NT2/D1 (cell line): ENCODE measurements around the gene NEGR1.

ENCODE experiments used
- SUZ12 ChIP-seq: IDR thresholded peaks from 2 replicates; pipeline ENCODE4 v1.6.1; 2011; ENCODE audit not compliant: insufficient read length, insufficient read depth; ENCODE audit errors: extremely low read depth
- ZNF274 ChIP-seq: IDR thresholded peaks from 2 replicates; pipeline ENCODE4 v1.6.1; 2011; ENCODE audit warnings: mild to moderate bottlenecking, low read depth, low read length

DNA sequence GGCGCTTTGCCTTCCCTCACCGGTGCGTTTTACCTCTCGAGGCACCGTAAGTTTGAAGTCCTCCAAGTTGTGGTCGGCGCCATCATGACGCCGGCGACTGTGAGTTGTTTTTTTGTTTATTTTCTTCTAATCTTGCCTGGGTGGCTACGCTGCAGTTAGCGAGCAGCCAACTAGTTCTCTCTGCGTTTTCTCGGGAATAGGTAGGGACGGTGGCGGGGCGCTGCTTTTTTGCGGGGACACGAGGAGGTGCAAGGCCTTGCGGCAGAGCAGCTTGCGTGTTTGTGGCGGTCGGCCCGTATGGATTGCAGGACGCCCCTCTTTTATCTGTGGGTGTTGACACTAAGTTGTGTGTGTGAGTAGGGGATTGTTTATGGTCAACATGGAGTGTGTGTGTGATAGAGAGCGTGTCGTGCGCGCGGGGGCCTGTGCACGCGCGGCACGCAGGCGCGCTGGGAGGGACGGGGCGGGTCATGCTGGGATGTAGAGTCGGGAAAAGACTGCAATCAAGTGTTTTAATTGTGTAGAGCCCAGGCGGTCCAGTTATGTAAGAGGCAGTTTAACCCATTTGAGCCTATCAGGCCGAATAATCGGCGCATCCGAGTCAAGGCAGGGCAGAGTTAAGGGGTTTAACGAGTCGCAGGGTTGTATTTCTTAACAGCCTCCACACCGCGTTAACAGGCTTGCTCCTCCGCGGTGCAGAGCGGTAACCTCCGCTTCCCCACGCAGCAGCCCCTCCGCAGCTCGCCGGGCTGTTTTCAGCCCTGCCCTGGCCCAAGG, 1.2 kb upstream of the NEGR1 start:
- TF ChIP-seq SUZ12 (no peak), ZNF274 (no peak)
